ENCODE measurements around the gene HERC6. TPM values are rescaled to one million over a fixed set of nuclear protein-coding genes. Genes with fewer than 3 reads are reported as not detected.
A peak's percentile ranks its signal among the peaks of the same experiment; 100 is the strongest.
"Not testable (repeated sequence)": the region's sequence is repeated elsewhere in the genome, so short reads cannot be mapped to it uniquely, and the experiment has no call there.

HERC6 gene
- total RNA-seq, 1 experiment from 2014 or later: 2.4 TPM

DNA sequence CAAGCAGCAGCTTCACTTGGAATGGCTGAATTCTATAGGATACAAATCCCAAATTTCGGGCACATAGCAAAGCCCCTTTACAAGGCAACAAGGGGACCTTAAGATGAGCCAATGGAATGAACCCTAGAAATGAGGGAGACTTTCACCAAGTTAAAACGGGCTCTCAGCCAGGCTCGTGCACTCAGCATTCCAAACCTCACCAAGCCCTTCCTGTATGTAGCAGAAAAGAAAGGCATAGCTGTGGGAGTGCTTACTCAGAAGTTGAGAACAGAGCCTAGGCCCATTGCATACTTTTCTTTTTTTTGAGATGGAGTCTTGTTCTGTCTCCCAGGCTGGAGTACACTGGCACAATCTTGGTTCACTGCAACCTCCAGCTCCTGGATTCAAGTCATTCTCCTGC, 67.5 kb downstream of the HERC6 start:
- intact Hi-C loops (cut with micrococcal nuclease): no loop called here
- TF ChIP-seq, protein P1, sequence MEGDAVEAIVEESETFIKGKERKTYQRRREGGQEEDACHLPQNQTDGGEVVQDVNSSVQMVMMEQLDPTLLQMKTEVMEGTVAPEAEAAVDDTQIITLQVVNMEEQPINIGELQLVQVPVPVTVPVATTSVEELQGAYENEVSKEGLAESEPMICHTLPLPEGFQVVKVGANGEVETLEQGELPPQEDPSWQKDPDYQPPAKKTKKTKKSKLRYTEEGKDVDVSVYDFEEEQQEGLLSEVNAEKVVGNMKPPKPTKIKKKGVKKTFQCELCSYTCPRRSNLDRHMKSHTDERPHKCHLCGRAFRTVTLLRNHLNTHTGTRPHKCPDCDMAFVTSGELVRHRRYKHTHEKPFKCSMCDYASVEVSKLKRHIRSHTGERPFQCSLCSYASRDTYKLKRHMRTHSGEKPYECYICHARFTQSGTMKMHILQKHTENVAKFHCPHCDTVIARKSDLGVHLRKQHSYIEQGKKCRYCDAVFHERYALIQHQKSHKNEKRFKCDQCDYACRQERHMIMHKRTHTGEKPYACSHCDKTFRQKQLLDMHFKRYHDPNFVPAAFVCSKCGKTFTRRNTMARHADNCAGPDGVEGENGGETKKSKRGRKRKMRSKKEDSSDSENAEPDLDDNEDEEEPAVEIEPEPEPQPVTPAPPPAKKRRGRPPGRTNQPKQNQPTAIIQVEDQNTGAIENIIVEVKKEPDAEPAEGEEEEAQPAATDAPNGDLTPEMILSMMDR (IDR thresholded peaks at IDR 0.05; ENCODE audit: unreplicated experiment): no peak
- ChIA-PET CTCF (interaction anchor here (0.8 to 1.2 kb wide), 4 partner anchors 8 to 473 kb away, joined by 3 to 4 read pairs (median 3); no protein-coding TSS in a partner anchor), POLR2A (no interaction called here)
- Mint-ChIP-seq H3K27me3 (ENCODE audit: insufficient read depth, unreplicated experiment) (no peaks in the 10 kb centered on the region), H3K9me3 (ENCODE audit: unreplicated experiment) (no peaks in the 10 kb centered on the region), H3K4me3 (ENCODE audit: unreplicated experiment) (no peak overlapping the region), H3K27ac (ENCODE audit: low read depth, unreplicated experiment) (no peak overlapping the region), H3K4me1 (ENCODE audit: insufficient read depth, unreplicated experiment) (no peaks in the 10 kb centered on the region), H3K36me3 (ENCODE audit: insufficient read depth, unreplicated experiment) (no peaks in the 10 kb centered on the region)
- no TSS peak for BruUV-seq (replicated peaks)
- DNase-seq (ENCODE audit: unreplicated experiment): peak; percentile 8

DNA sequence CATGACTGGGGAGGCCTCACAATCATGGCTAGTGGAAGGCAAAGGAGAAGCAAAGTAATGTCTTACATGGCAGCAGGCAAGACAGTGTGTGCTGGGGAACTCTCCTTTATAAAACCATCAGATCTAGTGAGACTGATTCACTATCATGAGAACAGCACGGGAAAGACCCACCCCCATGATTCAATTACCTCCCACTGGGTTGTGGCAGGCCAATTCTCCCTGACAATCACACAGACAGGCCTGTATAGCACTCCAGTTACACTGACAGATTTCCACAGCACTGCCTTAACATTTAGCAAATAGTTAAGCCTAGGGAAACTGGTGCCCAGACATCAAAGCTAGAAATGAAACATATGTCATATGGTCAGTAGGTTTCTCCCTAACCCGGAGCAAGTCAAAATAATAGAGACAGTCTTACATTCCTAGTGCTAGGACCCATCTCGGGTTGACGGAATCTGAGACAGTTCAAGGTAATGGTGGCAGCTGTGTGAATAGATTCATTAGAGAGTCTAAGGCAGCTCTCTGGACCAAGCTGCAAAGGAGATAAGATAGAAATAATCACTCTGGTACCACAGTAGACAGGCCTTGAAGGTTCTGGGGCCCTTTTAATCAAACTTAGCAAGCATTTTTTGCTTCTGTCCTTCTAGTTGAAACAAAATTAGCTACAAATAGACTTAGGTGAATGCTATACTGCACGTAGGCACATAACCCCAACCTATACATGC, 68.9 kb downstream of the HERC6 start:
- Mint-ChIP-seq H3K36me3 (ENCODE audit: insufficient read depth, unreplicated experiment) (no peaks in the 10 kb centered on the region), H3K27ac (ENCODE audit: low read depth, unreplicated experiment) (no peak overlapping the region), H3K9me3 (ENCODE audit: unreplicated experiment) (no peaks in the 10 kb centered on the region), H3K4me1 (ENCODE audit: insufficient read depth, unreplicated experiment) (no peaks in the 10 kb centered on the region), H3K4me3 (ENCODE audit: unreplicated experiment) (no peak overlapping the region), H3K27me3 (ENCODE audit: insufficient read depth, unreplicated experiment) (no peaks in the 10 kb centered on the region)
- ChIA-PET POLR2A (interaction anchor here (0.7 kb wide), 1 partner anchor 228 kb away, joined by 3 read pairs; no protein-coding TSS in a partner anchor), CTCF (interaction anchor here (0.6 to 2.2 kb wide), 6 partner anchors 9 to 106 kb away, joined by 3 to 11 read pairs (median 3); partner anchors contain the start of gene HERC5)
- TF ChIP-seq, protein P1 (IDR thresholded peaks at IDR 0.05; ENCODE audit: unreplicated experiment): no peak
- BruUV-seq (replicated peaks): no TSS peak
- no peak for DNase-seq (ENCODE audit: unreplicated experiment)
- intact Hi-C loops (cut with micrococcal nuclease): no loop called here

DNA sequence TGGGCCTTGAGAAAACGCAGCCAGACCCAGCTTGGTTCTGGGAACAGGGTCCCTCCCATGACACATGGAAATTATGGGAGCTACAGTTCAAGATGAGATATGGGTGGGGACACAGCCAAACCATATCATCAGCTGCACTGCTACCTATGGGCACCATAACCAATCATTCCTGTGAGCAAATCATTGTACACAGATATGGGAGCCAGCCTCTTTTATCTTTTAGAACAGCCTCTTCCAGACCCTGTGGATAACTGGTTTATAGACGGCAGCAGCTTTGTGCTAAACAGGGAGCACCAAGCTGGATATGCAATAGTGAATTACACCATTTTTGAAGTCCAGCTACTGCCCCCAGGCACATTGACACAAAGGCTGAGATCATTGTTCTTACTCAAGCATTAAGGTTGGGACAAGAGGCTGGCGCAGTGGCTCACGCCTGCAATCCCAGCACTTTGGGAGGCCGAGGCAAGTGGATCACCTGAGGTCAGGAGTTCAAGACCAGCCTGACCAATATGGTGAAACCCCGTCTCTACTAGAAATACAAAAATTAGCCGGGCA, 69.6 kb downstream of the HERC6 start:
- POLR2A ChIA-PET: interaction anchor here (0.7 kb wide), 1 partner anchor 228 kb away, joined by 3 read pairs; no protein-coding TSS in a partner anchor
- H3K27ac Mint-ChIP-seq (ENCODE audit: low read depth, unreplicated experiment); H3K36me3 Mint-ChIP-seq (ENCODE audit: insufficient read depth, unreplicated experiment); H3K27me3 Mint-ChIP-seq (ENCODE audit: insufficient read depth, unreplicated experiment); intact Hi-C loops (cut with micrococcal nuclease); BruUV-seq (replicated peaks); H3K9me3 Mint-ChIP-seq (ENCODE audit: unreplicated experiment); H3K4me3 Mint-ChIP-seq (ENCODE audit: unreplicated experiment); H3K4me1 Mint-ChIP-seq (ENCODE audit: insufficient read depth, unreplicated experiment): not testable (repeated sequence)
- CTCF ChIA-PET: interaction anchor here (0.6 to 2.2 kb wide), 6 partner anchors 9 to 107 kb away, joined by 3 to 11 read pairs (median 3); partner anchors contain the start of gene HERC5
- DNase-seq (ENCODE audit: unreplicated experiment): peak; percentile 28

DNA sequence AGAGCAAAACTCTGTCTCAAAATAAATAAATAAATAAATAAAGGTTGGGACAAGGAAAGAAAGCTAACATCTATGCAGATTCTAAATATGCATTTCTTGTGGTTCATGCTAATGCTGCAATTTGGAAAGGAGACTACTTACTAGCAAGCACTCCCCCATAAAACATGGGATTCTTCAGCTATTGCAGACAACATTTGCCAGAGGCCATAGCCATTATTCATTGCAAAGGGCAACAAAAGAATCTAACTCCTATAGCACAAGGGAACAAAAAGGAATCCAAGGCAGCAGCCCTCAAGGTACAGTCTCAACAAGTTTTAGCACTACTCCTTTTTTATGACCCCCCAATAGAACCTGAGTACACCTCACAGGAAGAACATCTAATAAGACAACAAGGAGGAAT, 70.2 kb downstream of the HERC6 start:
- no peak for DNase-seq (ENCODE audit: unreplicated experiment)
- Mint-ChIP-seq H3K36me3 (ENCODE audit: insufficient read depth, unreplicated experiment) (no peaks in the 10 kb centered on the region), H3K27ac (ENCODE audit: low read depth, unreplicated experiment) (no peak overlapping the region), H3K4me1 (ENCODE audit: insufficient read depth, unreplicated experiment) (no peaks in the 10 kb centered on the region), H3K27me3 (ENCODE audit: insufficient read depth, unreplicated experiment) (no peaks in the 10 kb centered on the region), H3K4me3 (ENCODE audit: unreplicated experiment) (no peak overlapping the region), H3K9me3 (ENCODE audit: unreplicated experiment) (no peaks in the 10 kb centered on the region)
- ChIA-PET POLR2A (interaction anchor here (0.5 kb wide), 1 partner anchor 115 kb away, joined by 3 read pairs; no protein-coding TSS in a partner anchor), CTCF (interaction anchor here (0.6 to 2.2 kb wide), 7 partner anchors 8 to 463 kb away, joined by 3 to 11 read pairs (median 3); partner anchors contain the start of gene HERC5)
- no TSS peak for BruUV-seq (replicated peaks)
- intact Hi-C loops (cut with micrococcal nuclease): no loop called here
- TF ChIP-seq, protein P1 (IDR thresholded peaks at IDR 0.05; ENCODE audit: unreplicated experiment): no peak

Measured in MCF 10A (cell line).